Pancreas (tissue), 10 donors: Measurements from ENCODE around the gene LRMDA. TPM values are rescaled to one million over a fixed set of nuclear protein-coding genes. Genes with fewer than 3 reads are reported as not detected.

Experiments used
- ATAC-seq, 4 donors: fragments of 200-7000 bp; cut with Tn5 transposase; one replicate each; pipeline versions ENCODE4 v1.8.0 to v1.9.1; 2020; ENCODE audit warnings: mild to moderate bottlenecking in 4 of 4, moderate library complexity in 4 of 4
- DNase-seq, 6 donors: peaks; one replicate each; pipeline ENCODE4 v3.0.0-alpha.2; 2020
- FAIRE-seq: peaks from 2 replicates; lab custom pipeline; 2012; peaks lifted over from hg19 to GRCh38; lab: Jason Lieb, UNC
- H3K27ac ChIP-seq, 4 donors: fragments of 200-600 bp; sonication (generic); 1 replicate in 3 of 4; 2 replicates in 1 of 4; pipeline versions ENCODE4 v1.5.0 to v1.8.0; 2020
- H3K27me3 ChIP-seq, 4 donors: fragments of 200-600 bp; one replicate each; pipeline ENCODE4 v1.8.0; 2021
- H3K36me3 ChIP-seq, 3 donors: fragments of 200-600 bp; sonication (generic) in 1 of 3; one replicate each; pipeline versions ENCODE4 v1.5.0 to v1.8.0; 2020 to 2021
- H3K4me1 ChIP-seq, 3 donors: fragments of 200-600 bp; one replicate each; pipeline ENCODE4 v1.8.0; 2021
- H3K4me3 ChIP-seq, 4 donors: fragments of 200-600 bp; sonication (generic) in 2 of 4; one replicate each; pipeline versions ENCODE4 v1.5.0 to v1.8.0; 2020 to 2021
- H3K9me3 ChIP-seq, 4 donors: fragments of 200-600 bp; one replicate each; pipeline ENCODE4 v1.8.0; 2021
- WGBS, 2 donors: extraction: QIAGEN DNeasy Blood & Tissue Kit; methylation state at CpG; one replicate each; pipeline ENCODE4 v1.1.7; 2013; 5-methylcytosine and 5-hydroxymethylcytosine counted together
- intact Hi-C, 3 donors: fragments of 100-400 bp; cut with DNase I; formaldehyde crosslinking; loops; one replicate each; pipeline versions ENCODE4 v1.11.1 to v1.14.2; 2022
- polyA plus RNA-seq, 2 donors: library from polyadenylated mRNA; stranded (reverse); fragments of 200-250 nt; gene quantifications; one replicate each; pipeline ENCODE4 v1.2.3, GENCODE V29; 2013
- total RNA-seq, 6 donors: library from RNA; stranded (reverse); fragmentation: NEBNext Ultra II Directional in 4 of 6; extraction: Animal tissue kit (Norgen Biotek cat#: 25700) in 4 of 6; gene quantifications; one replicate each; pipeline versions ENCODE4 v1.2.1 to v1.2.4, GENCODE V29; 2021 to 2023
- TF ChIP-seq, protein P1 (sequence below), 4 donors: fragments of 200-600 bp; sonication (generic) in 3 of 4; IDR thresholded peaks; one replicate each; pipeline versions ENCODE4 v1.5.0 to v1.8.0; 2021; ENCODE audit warnings: antibody characterized with exemption in 4 of 4
- donor health status: healthy with polysubstance abuse.
- donor health status: DM: no; HTN: no; CAD: no; lungs with moderate emphysema.
- donor health status: DM: no; HTN: no; CAD: no.
- donor health status: control.
- donor health status: control.
- donor health status: Bipolar disorder and iron deficiency.
- donor health status: DM: yes; HTN: yes; CAD: no.
- donor health status: DM: no; HTN: no; CAD: no.
- donor health status: DM: no; HTN: no; CAD: no.
- donor health status: DM: yes; HTN: yes; CAD: no.

Gene LRMDA
- total and polyA plus RNA-seq, 8 donors, result 4.6 to 21.2 (median 13.4) TPM

DNA sequence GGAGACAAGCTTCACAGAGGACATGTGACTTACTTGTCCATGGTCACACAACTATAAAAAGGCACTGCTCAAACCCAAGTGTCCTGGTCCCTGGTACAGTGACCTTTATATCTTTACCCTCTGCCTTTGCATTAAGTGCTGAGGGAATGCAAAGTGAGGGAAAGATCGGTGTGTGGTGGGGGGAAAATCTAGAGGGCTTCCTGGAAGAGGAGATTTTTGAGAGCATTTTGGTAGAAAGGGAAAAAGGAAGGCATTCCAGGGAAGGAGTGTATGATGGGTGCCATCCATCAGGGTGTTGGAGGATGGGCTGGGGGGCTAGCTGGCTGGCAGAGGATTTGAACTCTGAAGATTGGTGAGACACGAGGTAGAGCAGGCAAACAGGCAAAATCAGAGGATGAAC, 39.2 kb upstream of the LRMDA start:
- Histone ChIP-seq H3K4me1 (no peaks in the 10 kb centered on the region), H3K27me3 (no peaks in the 10 kb centered on the region), H3K9me3 (no peaks in the 10 kb centered on the region), H3K4me3 (no peak overlapping the region), H3K27ac (no peak overlapping the region), H3K36me3 (no peaks in the 10 kb centered on the region)
- TF ChIP-seq, protein P1, sequence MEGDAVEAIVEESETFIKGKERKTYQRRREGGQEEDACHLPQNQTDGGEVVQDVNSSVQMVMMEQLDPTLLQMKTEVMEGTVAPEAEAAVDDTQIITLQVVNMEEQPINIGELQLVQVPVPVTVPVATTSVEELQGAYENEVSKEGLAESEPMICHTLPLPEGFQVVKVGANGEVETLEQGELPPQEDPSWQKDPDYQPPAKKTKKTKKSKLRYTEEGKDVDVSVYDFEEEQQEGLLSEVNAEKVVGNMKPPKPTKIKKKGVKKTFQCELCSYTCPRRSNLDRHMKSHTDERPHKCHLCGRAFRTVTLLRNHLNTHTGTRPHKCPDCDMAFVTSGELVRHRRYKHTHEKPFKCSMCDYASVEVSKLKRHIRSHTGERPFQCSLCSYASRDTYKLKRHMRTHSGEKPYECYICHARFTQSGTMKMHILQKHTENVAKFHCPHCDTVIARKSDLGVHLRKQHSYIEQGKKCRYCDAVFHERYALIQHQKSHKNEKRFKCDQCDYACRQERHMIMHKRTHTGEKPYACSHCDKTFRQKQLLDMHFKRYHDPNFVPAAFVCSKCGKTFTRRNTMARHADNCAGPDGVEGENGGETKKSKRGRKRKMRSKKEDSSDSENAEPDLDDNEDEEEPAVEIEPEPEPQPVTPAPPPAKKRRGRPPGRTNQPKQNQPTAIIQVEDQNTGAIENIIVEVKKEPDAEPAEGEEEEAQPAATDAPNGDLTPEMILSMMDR (IDR thresholded peaks at IDR 0.05), result no peak
- ATAC-seq, result no peak
- FAIRE-seq, result no peak
- intact Hi-C loops, result loop anchor here in 2 of 3 donors (10.0 kb wide), 4 partner anchors 97 to 923 kb away; no protein-coding TSS in a partner anchor
- no peak for DNase-seq
- WGBS, 2 donors, result 92% methylated on average over 2 of the region's 2 CpGs

DNA sequence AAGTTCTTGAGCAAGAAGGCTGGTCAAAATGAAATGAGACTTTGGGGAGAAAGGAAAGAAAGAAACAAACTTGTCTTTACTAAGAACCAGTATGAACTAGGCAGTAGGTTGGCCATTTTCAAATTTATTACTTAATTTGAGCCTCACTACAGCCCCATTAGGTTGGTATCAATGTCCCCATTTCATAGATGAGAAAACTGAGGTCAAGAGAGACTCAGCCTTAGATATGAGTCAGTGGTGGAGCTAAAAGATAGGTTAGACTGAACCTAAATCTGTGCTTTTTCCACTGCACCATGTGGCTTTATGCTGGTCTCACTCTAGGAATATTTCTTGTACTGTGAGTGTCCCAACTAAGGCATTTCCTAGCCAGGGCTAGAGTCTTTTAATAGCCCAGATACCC, 38.7 kb upstream of the LRMDA start:
- no peaks in the 10 kb centered on the region for H3K4me1 ChIP-seq
- FAIRE-seq (no peak), DNase-seq (no peak), ATAC-seq (no peak)
- H3K36me3 ChIP-seq, result no peaks in the 10 kb centered on the region
- TF ChIP-seq, protein P1 (IDR thresholded peaks at IDR 0.05), result no peak
- H3K27ac ChIP-seq, result no peak overlapping the region
- H3K9me3 ChIP-seq, result no peaks in the 10 kb centered on the region
- H3K4me3 ChIP-seq, result no peak overlapping the region
- H3K27me3 ChIP-seq, result no peaks in the 10 kb centered on the region
- intact Hi-C loops, result loop anchor here in 2 of 3 donors (10.0 kb wide), 4 partner anchors 98 to 922 kb away; no protein-coding TSS in a partner anchor

DNA sequence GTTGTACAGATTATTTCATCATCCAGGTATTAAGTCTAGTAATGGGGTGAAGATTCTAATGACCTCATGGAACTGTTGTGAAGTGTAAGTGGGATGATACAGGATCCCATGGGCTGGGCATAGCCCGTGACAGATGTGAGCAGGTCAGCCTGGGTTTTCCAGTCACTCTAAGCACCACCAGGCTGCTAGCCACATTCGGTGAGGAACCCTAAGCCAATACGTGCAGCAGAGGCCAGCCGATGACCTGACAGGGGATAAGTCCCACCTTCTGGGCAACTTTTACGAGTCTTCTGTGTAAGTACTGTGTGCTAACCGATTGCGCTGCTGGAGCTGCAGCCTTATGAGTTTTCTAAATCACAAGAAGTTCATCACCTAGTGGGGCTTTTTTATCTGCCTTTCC, 37.2 kb upstream of the LRMDA start:
- 79 to 92% methylated on average over 7 of the region's 7 CpGs for WGBS, 2 donors
- Histone ChIP-seq H3K4me1 (no peaks in the 10 kb centered on the region), H3K36me3 (no peaks in the 10 kb centered on the region), H3K9me3 (no peaks in the 10 kb centered on the region), H3K27ac (no peak overlapping the region), H3K27me3 (no peaks in the 10 kb centered on the region), H3K4me3 (peak overlapping the region in 2 of 4 donors; percentile 91 to 98)
- intact Hi-C loops, result loop anchor here in 2 of 3 donors (10.0 kb wide), 4 partner anchors 99 to 921 kb away; no protein-coding TSS in a partner anchor
- ATAC-seq, result no peak
- no peak for FAIRE-seq
- DNase-seq, result no peak
- TF ChIP-seq, protein P1 (IDR thresholded peaks at IDR 0.05), result no peak

DNA sequence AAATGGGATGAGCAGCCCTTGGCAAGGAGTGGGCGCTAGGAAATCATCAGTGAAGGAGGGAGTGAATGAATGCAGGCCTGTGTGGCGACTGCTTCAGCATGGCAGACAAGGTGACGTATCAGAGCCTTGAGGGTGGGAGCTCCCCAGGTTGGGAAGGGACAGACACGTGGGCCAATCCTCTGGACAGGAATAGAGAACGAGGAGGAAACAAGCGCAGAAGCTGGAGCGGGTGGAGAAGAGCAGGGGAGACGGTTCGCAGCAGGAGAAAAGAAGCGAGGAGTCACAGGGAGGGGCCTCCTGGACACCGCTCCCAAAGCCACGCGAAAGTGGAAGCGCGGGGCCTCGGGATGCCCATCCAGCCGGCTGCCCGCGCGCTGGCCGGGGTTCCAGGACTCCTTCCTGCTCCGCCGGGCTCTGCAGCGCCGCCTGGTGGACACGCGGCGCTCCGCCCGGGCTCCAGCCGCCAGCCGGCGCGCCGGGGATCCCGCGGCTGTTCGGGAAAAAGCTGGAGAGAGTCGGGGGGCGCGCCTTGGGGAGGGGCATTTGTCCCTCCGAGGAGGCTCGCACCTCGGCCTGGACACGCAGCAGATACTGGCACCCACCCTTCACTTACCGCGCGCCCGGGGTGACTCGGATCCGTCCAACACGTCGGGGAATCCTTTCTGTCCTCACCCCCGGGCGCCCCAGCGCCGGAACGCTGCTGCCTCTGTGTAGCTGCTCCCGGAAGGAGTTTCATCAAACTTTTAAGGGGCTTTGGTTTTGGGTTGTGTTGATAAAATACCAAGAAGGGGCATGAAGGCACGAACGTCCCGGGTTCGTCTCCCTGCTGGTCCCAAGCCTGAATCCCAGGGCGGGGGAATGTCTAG, 36.1 kb upstream of the LRMDA start:
- H3K9me3 ChIP-seq, result no peaks in the 10 kb centered on the region
- H3K4me1 ChIP-seq, result no peaks in the 10 kb centered on the region
- TF ChIP-seq, protein P1 (IDR thresholded peaks at IDR 0.05), result peak; percentile 94 to 96 (median 96)
- 10% methylated on average over 60 to 64 of the region's 64 CpGs for WGBS, 2 donors
- peak; percentile 63 to 96 (median 84) for DNase-seq
- intact Hi-C loops, result loop anchor here in 2 of 3 donors (10.0 kb wide), 4 partner anchors 100 to 920 kb away; no protein-coding TSS in a partner anchor
- peak; percentile 39 to 53 (median 49) for ATAC-seq
- peak overlapping the region; percentile 37 to 98 (median 92) for H3K4me3 ChIP-seq
- no peaks in the 10 kb centered on the region for H3K36me3 ChIP-seq
- no peaks in the 10 kb centered on the region for H3K27me3 ChIP-seq
- H3K27ac ChIP-seq, result peak overlapping the region; percentile 97 to 99 (median 98)
- FAIRE-seq, result no peak
